Panc1 (cell line): Measurements from ENCODE around the gene RNF145. TPM values are rescaled to one million over a fixed set of nuclear protein-coding genes. Genes with fewer than 3 reads are reported as not detected.

Experiments used
- ATAC-seq: fragments of 200-7000 bp; cut with Tn5 transposase; 2 replicates; pipeline ENCODE4 v1.9.1; 2020; ENCODE audit warnings: mild to moderate bottlenecking, moderate library complexity
- BruUV-seq: library from RNA; stranded (reverse); fragments of 400-500 nt; replicated peaks from 2 replicates; lab custom pipeline; 2021; lab: Mats Ljungman, UMichigan
- CTCF ChIA-PET: fragments of 300-600 bp; sonication (Branson Sonifier 250); formaldehyde crosslinking; loops from one replicate; lab custom pipeline; 2022; ENCODE audit warnings: antibody characterized with exemption; lab: Charles Lee
- POLR2A ChIA-PET: fragments of 300-600 bp; sonication (Branson Sonifier 250); formaldehyde crosslinking; loops from one replicate; lab custom pipeline; 2022; ENCODE audit warnings: antibody characterized with exemption; lab: Charles Lee
- DNase-seq: peaks from one replicate; pipeline ENCODE4 v3.0.0-alpha.2; 2010; ENCODE audit warnings: low read depth, low spot score
- H3K27ac ChIP-seq: 2 replicates; pipeline ENCODE4 v1.5.1; 2011; ENCODE audit warnings: mild to moderate bottlenecking, low read length, inconsistent platforms
- H3K27me3 ChIP-seq: fragments of 200-500 bp; sonication (Bioruptor generic); 2 replicates; pipeline ENCODE4 v1.6.0; 2014; ENCODE audit warnings: low read length, inconsistent platforms; ENCODE audit not compliant: control insufficient read depth, insufficient read depth
- H3K36me3 ChIP-seq: fragments of 200-500 bp; sonication (Bioruptor generic); 2 replicates; pipeline ENCODE4 v1.5.1; 2014; ENCODE audit warnings: inconsistent platforms, mild to moderate bottlenecking, low read length, moderate library complexity; ENCODE audit not compliant: control insufficient read depth, insufficient read depth
- H3K4me1 ChIP-seq: 2 replicates; pipeline ENCODE4 v1.5.1; 2011; ENCODE audit warnings: inconsistent platforms, mild to moderate bottlenecking, low read length, moderate library complexity; ENCODE audit not compliant: control insufficient read depth, insufficient read depth
- H3K4me3 ChIP-seq, 2 experiments: 2 replicates each; pipeline ENCODE4 v1.5.1; 2011 to 2012; ENCODE audit warnings: low read depth in 2 of 2, low read length in 2 of 2, mild to moderate bottlenecking in 2 of 2, inconsistent platforms in 1 of 2, moderate library complexity in 1 of 2
- H3K9me3 ChIP-seq: fragments of 200-500 bp; sonication (Bioruptor generic); 2 replicates; pipeline ENCODE4 v1.5.1; 2014; ENCODE audit warnings: low read depth, mild to moderate bottlenecking, inconsistent platforms, low read length, moderate library complexity; ENCODE audit not compliant: control insufficient read depth, insufficient read depth
- CTCF ChIP-seq: fragments of 450-650 bp; IDR thresholded peaks from 2 replicates; pipeline ENCODE4 v1.5.1; 2017; ENCODE audit warnings: mild to moderate bottlenecking
- POLR2AphosphoS5 ChIP-seq: IDR thresholded peaks from 2 replicates; pipeline ENCODE4 v1.6.1; 2012; ENCODE audit warnings: mild to moderate bottlenecking, low read depth, low read length, moderate library complexity
- SIN3A ChIP-seq: IDR thresholded peaks from 2 replicates; pipeline ENCODE4 v1.6.1; 2012; ENCODE audit warnings: low read depth, mild to moderate bottlenecking, low read length, moderate library complexity, borderline replicate concordance; ENCODE audit not compliant: insufficient read depth
- TCF7L2 ChIP-seq: IDR thresholded peaks from 2 replicates; pipeline ENCODE4 v1.6.1; 2011; ENCODE audit warnings: mild to moderate bottlenecking, low read depth, low read length, inconsistent platforms
- in situ Hi-C: cut with HindIII; loops from 2 replicates; pipeline ENCODE4 v1.10.0; 2016; ENCODE audit warnings: low sequenced_read_pairs, low pct_unique_long_range_greater_than_20kb
- intact Hi-C: fragments of 100-400 bp; cut with micrococcal nuclease; formaldehyde crosslinking; loops from one replicate; pipeline ENCODE4 v1.10.0; 2022; ENCODE audit not compliant: unreplicated experiment
- total RNA-seq: library from RNA; stranded (reverse); gene quantifications from one replicate; pipeline ENCODE4 v1.2.1, GENCODE V29; 2021; ENCODE audit not compliant: unreplicated experiment
- TF ChIP-seq, protein P1 (sequence below), 2 experiments: IDR thresholded peaks; 2 replicates each; pipeline ENCODE4 v1.6.1; 2011 to 2012; ENCODE audit warnings: low read depth in 2 of 2, control low read depth in 1 of 2, low read length in 1 of 2, mild to moderate bottlenecking in 1 of 2, moderate library complexity in 1 of 2; ENCODE audit not compliant: insufficient read depth in 1 of 2

RNF145 gene
- total RNA-seq, 1 experiment from 2014 or later = 81.8 TPM

GRCh38 chr5:159185773-159186172 lies 23.6 kb downstream of the RNF145 start:
- ATAC-seq (no peak), DNase-seq (no peak)
- Histone ChIP-seq H3K4me3 (no peak overlapping the region), H3K36me3 (peaks cover 18% of the 10 kb centered on the region), H3K27me3 (no peaks in the 10 kb centered on the region), H3K4me1 (no peaks in the 10 kb centered on the region; the same call in none of the 2 replicates), H3K9me3 (no peaks in the 10 kb centered on the region), H3K27ac (no peak overlapping the region)
- ChIA-PET CTCF (no interaction called here), POLR2A (interaction anchor here (0.6 kb wide), 1 partner anchor 342 kb away, joined by 3 read pairs; no protein-coding TSS in a partner anchor)
- intact Hi-C loops (no loop called here), in situ Hi-C loops (no loop called here)
- no peak for TF ChIP-seq POLR2AphosphoS5
- TF ChIP-seq SIN3A = no peak
- no peak for TF ChIP-seq TCF7L2
- TF ChIP-seq CTCF = no peak
- TF ChIP-seq, protein P1, sequence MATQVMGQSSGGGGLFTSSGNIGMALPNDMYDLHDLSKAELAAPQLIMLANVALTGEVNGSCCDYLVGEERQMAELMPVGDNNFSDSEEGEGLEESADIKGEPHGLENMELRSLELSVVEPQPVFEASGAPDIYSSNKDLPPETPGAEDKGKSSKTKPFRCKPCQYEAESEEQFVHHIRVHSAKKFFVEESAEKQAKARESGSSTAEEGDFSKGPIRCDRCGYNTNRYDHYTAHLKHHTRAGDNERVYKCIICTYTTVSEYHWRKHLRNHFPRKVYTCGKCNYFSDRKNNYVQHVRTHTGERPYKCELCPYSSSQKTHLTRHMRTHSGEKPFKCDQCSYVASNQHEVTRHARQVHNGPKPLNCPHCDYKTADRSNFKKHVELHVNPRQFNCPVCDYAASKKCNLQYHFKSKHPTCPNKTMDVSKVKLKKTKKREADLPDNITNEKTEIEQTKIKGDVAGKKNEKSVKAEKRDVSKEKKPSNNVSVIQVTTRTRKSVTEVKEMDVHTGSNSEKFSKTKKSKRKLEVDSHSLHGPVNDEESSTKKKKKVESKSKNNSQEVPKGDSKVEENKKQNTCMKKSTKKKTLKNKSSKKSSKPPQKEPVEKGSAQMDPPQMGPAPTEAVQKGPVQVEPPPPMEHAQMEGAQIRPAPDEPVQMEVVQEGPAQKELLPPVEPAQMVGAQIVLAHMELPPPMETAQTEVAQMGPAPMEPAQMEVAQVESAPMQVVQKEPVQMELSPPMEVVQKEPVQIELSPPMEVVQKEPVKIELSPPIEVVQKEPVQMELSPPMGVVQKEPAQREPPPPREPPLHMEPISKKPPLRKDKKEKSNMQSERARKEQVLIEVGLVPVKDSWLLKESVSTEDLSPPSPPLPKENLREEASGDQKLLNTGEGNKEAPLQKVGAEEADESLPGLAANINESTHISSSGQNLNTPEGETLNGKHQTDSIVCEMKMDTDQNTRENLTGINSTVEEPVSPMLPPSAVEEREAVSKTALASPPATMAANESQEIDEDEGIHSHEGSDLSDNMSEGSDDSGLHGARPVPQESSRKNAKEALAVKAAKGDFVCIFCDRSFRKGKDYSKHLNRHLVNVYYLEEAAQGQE (IDR thresholded peaks at IDR 0.05; ENCODE audit: insufficient read depth in 1 of 2, low read depth in 2 of 2, low read length in 1 of 2) = no peak
- BruUV-seq = no TSS peak

DNA sequence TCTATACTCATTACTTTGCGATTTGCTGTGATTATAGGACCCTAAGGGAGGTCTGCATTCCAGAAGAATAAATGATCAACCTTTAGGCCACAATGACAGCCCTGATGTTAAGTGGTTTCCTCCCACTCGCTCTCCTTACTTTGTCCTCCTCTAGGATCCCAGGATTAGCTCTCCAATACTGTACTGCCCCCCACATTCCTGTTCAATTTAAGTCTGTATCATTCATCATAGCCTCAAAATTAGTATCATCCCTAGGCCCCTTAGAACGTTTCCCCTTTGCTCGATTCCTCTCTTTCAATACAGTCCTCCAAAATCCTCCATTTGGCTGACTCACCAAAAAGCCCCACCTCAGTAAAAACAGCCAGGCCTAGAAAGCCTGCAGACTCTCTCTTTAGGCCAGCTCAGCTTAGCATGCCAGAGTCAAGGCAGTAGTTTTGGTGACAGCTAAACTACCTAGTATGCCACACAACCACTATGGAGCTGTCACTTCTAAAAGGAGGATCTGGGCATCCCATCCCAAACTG lies 24.4 kb downstream of the RNF145 start:
- ChIA-PET POLR2A (interaction anchor here (0.6 kb wide), 1 partner anchor 341 kb away, joined by 3 read pairs; no protein-coding TSS in a partner anchor), CTCF (no interaction called here)
- in situ Hi-C loops = no loop called here

More for the DNA sequence above, 24.4 kb downstream of the RNF145 start:
- Histone ChIP-seq H3K4me1 (no peaks in the 10 kb centered on the region; the same call in none of the 2 replicates), H3K9me3 (no peaks in the 10 kb centered on the region), H3K27me3 (no peaks in the 10 kb centered on the region), H3K27ac (peak overlapping the region; percentile 35; the same call in 1 of the 2 replicates), H3K36me3 (peaks cover 18% of the 10 kb centered on the region), H3K4me3 (no peak overlapping the region)
- DNase-seq (no peak), ATAC-seq (peak; percentile 79)
- no peak for TF ChIP-seq POLR2AphosphoS5
- TF ChIP-seq SIN3A = no peak
- TF ChIP-seq CTCF = no peak
- TF ChIP-seq, protein P1 (IDR thresholded peaks at IDR 0.05; ENCODE audit: insufficient read depth in 1 of 2, low read depth in 2 of 2, low read length in 1 of 2) = no peak
- no peak for TF ChIP-seq TCF7L2
- intact Hi-C loops = no loop called here
- no TSS peak for BruUV-seq
